Measurements from ENCODE around the gene SORCS2. TPM values are rescaled to one million over a fixed set of nuclear protein-coding genes. Genes with fewer than 3 reads are reported as not detected.
A peak's percentile ranks its signal among the peaks of the same experiment; 100 is the strongest.

SORCS2 gene
- total RNA-seq, 1 experiment from 2014 or later = 0.06 TPM

- ChIA-PET CTCF (no interaction called here), POLR2A (ENCODE audit: low non-redundant PET) (interaction anchor here (0.6 kb wide), 1 partner anchor 225 kb away, joined by 4 read pairs; no protein-coding TSS in a partner anchor)
- intact Hi-C loops (cut with micrococcal nuclease; ENCODE audit: unreplicated experiment) = no loop called here
- Histone ChIP-seq H3K4me1 (ENCODE audit: insufficient read depth, low read length, poor library complexity, severe bottlenecking) (no peaks in the 10 kb centered on the region), H3K27me3 (replicated peaks; ENCODE audit: insufficient read depth, low read depth, low read length, poor library complexity) (no peaks in the 10 kb centered on the region), H3K27ac (ENCODE audit: low read depth, low read length, poor library complexity, severe bottlenecking) (no peak overlapping the region), H3K4me3 (ENCODE audit: low read depth, low read length, poor library complexity, severe bottlenecking) (no peak overlapping the region), H3K36me3 (ENCODE audit: insufficient read depth, low read length, poor library complexity, severe bottlenecking) (no peaks in the 10 kb centered on the region), H3K9me3 (ENCODE audit: low read depth, low read length, poor library complexity, severe bottlenecking) (no peaks in the 10 kb centered on the region)
- no peak for TF ChIP-seq CTCF (conservative IDR thresholded peaks at IDR 0.05; ENCODE audit: low read depth, low read length)
- TF ChIP-seq EZH2 (IDR thresholded peaks at IDR 0.05; ENCODE audit: borderline replicate concordance, low read depth, low read length, poor library complexity, severe bottlenecking) = no peak
- BruUV-seq (replicated peaks) = no TSS peak
- DNase-seq (ENCODE audit: low spot score) = no peak
Measured at GRCh38 chr4:7293703-7294102, 101.4 kb downstream of the SORCS2 start.

- H3K27ac ChIP-seq (ENCODE audit: low read depth, low read length, poor library complexity, severe bottlenecking) = no peak overlapping the region
- ChIA-PET POLR2A (ENCODE audit: low non-redundant PET) (interaction anchor here (0.6 kb wide), 1 partner anchor 225 kb away, joined by 4 read pairs; no protein-coding TSS in a partner anchor), CTCF (no interaction called here)
- BruUV-seq (replicated peaks) = no TSS peak
- intact Hi-C loops (cut with micrococcal nuclease; ENCODE audit: unreplicated experiment) = no loop called here
- no peak for DNase-seq (ENCODE audit: low spot score)
- no peak overlapping the region for H3K4me3 ChIP-seq (ENCODE audit: low read depth, low read length, poor library complexity, severe bottlenecking)
- no peaks in the 10 kb centered on the region for H3K36me3 ChIP-seq (ENCODE audit: insufficient read depth, low read length, poor library complexity, severe bottlenecking)
- no peaks in the 10 kb centered on the region for H3K9me3 ChIP-seq (ENCODE audit: low read depth, low read length, poor library complexity, severe bottlenecking)
- no peaks in the 10 kb centered on the region for H3K27me3 ChIP-seq (replicated peaks; ENCODE audit: insufficient read depth, low read depth, low read length, poor library complexity)
- TF ChIP-seq EZH2 (IDR thresholded peaks at IDR 0.05; ENCODE audit: borderline replicate concordance, low read depth, low read length, poor library complexity, severe bottlenecking) (no peak), CTCF (conservative IDR thresholded peaks at IDR 0.05; ENCODE audit: low read depth, low read length) (no peak)
- H3K4me1 ChIP-seq (ENCODE audit: insufficient read depth, low read length, poor library complexity, severe bottlenecking) = no peaks in the 10 kb centered on the region
Measured at GRCh38 chr4:7294176-7294756, 101.9 kb downstream of the SORCS2 start.

- H3K27me3 ChIP-seq (replicated peaks; ENCODE audit: insufficient read depth, low read depth, low read length, poor library complexity) = no peaks in the 10 kb centered on the region
- H3K9me3 ChIP-seq (ENCODE audit: low read depth, low read length, poor library complexity, severe bottlenecking) = no peaks in the 10 kb centered on the region
- TF ChIP-seq EZH2 (IDR thresholded peaks at IDR 0.05; ENCODE audit: borderline replicate concordance, low read depth, low read length, poor library complexity, severe bottlenecking) (no peak), CTCF (conservative IDR thresholded peaks at IDR 0.05; ENCODE audit: low read depth, low read length) (no peak)
- H3K27ac ChIP-seq (ENCODE audit: low read depth, low read length, poor library complexity, severe bottlenecking) = no peak overlapping the region
- BruUV-seq (replicated peaks) = no TSS peak
- CTCF ChIA-PET = no interaction called here
- POLR2A ChIA-PET (ENCODE audit: low non-redundant PET) = no interaction called here
- no peak overlapping the region for H3K4me3 ChIP-seq (ENCODE audit: low read depth, low read length, poor library complexity, severe bottlenecking)
- intact Hi-C loops (cut with micrococcal nuclease; ENCODE audit: unreplicated experiment) = no loop called here
- H3K36me3 ChIP-seq (ENCODE audit: insufficient read depth, low read length, poor library complexity, severe bottlenecking) = no peaks in the 10 kb centered on the region
- H3K4me1 ChIP-seq (ENCODE audit: insufficient read depth, low read length, poor library complexity, severe bottlenecking) = no peaks in the 10 kb centered on the region
- peak; percentile 44 for DNase-seq (ENCODE audit: low spot score)
Measured at GRCh38 chr4:7295197-7295910, 103.0 kb downstream of the SORCS2 start.

Data from A673 (cell line).